Globus pallidus (tissue), 1 donor: ENCODE measurements around the gene RNASE12.
"Not testable (repeated sequence)": the region's sequence is repeated elsewhere in the genome, so short reads cannot be mapped to it uniquely, and the experiment has no call there.

Source experiments
- DNase-seq: peaks from one replicate; pipeline ENCODE4 v3.0.0-alpha.2; 2015; ENCODE audit warnings: low spot score

RNASE12 gene

GRCh38 chr14:20591235-20591634, at the start of gene RNASE12:
Gene RNASE12 (minus strand): TSS chr14:20591376. CDS start chr14:20590723, 653 bp downstream.
- DNase-seq, result no peak

GRCh38 chr14:20632831-20633691, 41.9 kb upstream of the RNASE12 start:
- no peak for DNase-seq

- no peak for DNase-seq
These were observed 41.3 kb upstream of the RNASE12 start for GRCh38 chr14:20632448-20632830.

GRCh38 chr14:20631880-20632389, 40.8 kb upstream of the RNASE12 start:
- no peak for DNase-seq

- DNase-seq, result no peak
These were observed 40.1 kb upstream of the RNASE12 start for GRCh38 chr14:20631023-20631879.

GRCh38 chr14:20630340-20631022, 39.3 kb upstream of the RNASE12 start:
- no peak for DNase-seq

GRCh38 chr14:20628063-20628854, 37.1 kb upstream of the RNASE12 start:
- no peak for DNase-seq

- DNase-seq, result no peak
These were observed 36.3 kb upstream of the RNASE12 start for GRCh38 chr14:20627346-20628027.

- DNase-seq, result no peak
These were observed 35.1 kb upstream of the RNASE12 start for GRCh38 chr14:20626274-20626673.

GRCh38 chr14:20624495-20625070, 33.4 kb upstream of the RNASE12 start:
- no peak for DNase-seq

- DNase-seq, result no peak
These were observed 32.6 kb upstream of the RNASE12 start for GRCh38 chr14:20623798-20624197.

GRCh38 chr14:20622816-20623291, 31.7 kb upstream of the RNASE12 start:
- DNase-seq, result no peak

- no peak for DNase-seq
These were observed 29.8 kb upstream of the RNASE12 start for GRCh38 chr14:20620798-20621478.

GRCh38 chr14:20619688-20620087, 28.5 kb upstream of the RNASE12 start:
- not testable (repeated sequence) for DNase-seq

GRCh38 chr14:20618271-20618749, 27.1 kb upstream of the RNASE12 start:
- no peak for DNase-seq

- DNase-seq, result no peak
These were observed 26.2 kb upstream of the RNASE12 start for GRCh38 chr14:20617138-20618003.

- no peak for DNase-seq
These were observed 24.8 kb upstream of the RNASE12 start for GRCh38 chr14:20615996-20616395.

- no peak for DNase-seq
These were observed 23.1 kb upstream of the RNASE12 start for GRCh38 chr14:20614038-20614840.
